Measurements from ENCODE around the gene SDC1.
A peak's percentile ranks its signal among the peaks of the same experiment; 100 is the strongest.

SDC1 gene

GRCh38 chr2:20192781-20193180 lies 32.1 kb downstream of the SDC1 start:
- no peak overlapping the region for H3K4me3 Mint-ChIP-seq
- H3K4me1 Mint-ChIP-seq (ENCODE audit: low read depth): peaks cover 24% of the 10 kb centered on the region
- no peak overlapping the region for H3K27ac Mint-ChIP-seq
- intact Hi-C loops (cut with micrococcal nuclease): no loop called here
- no peaks in the 10 kb centered on the region for H3K9me3 Mint-ChIP-seq
- no peaks in the 10 kb centered on the region for H3K36me3 Mint-ChIP-seq (ENCODE audit: low read depth)
- H3K27me3 Mint-ChIP-seq: peaks cover 2% of the 10 kb centered on the region

GRCh38 chr2:20191714-20192569 lies 33.0 kb downstream of the SDC1 start:
- Mint-ChIP-seq H3K9me3 (no peaks in the 10 kb centered on the region), H3K27ac (no peak overlapping the region), H3K27me3 (peaks cover 2% of the 10 kb centered on the region), H3K36me3 (ENCODE audit: low read depth) (no peaks in the 10 kb centered on the region), H3K4me3 (no peak overlapping the region), H3K4me1 (ENCODE audit: low read depth) (peaks cover 32% of the 10 kb centered on the region)
- intact Hi-C loops (cut with micrococcal nuclease): no loop called here

- no peak overlapping the region for H3K4me3 Mint-ChIP-seq
- intact Hi-C loops (cut with micrococcal nuclease): no loop called here
These were observed 33.8 kb downstream of the SDC1 start for GRCh38 chr2:20190876-20191713.

GRCh38 chr2:20190170-20190569 lies 34.8 kb downstream of the SDC1 start:
- Mint-ChIP-seq H3K4me1 (ENCODE audit: low read depth) (peaks cover 50% of the 10 kb centered on the region), H3K4me3 (no peak overlapping the region), H3K27me3 (peaks cover 2% of the 10 kb centered on the region), H3K27ac (peak overlapping the region; percentile 63), H3K36me3 (ENCODE audit: low read depth) (no peaks in the 10 kb centered on the region), H3K9me3 (no peaks in the 10 kb centered on the region)
- intact Hi-C loops (cut with micrococcal nuclease): no loop called here

More at GRCh38 chr2:20190876-20191713, 33.8 kb downstream of the SDC1 start:
- H3K4me1 Mint-ChIP-seq (ENCODE audit: low read depth): peaks cover 41% of the 10 kb centered on the region
- H3K27me3 Mint-ChIP-seq: peaks cover 2% of the 10 kb centered on the region
- H3K36me3 Mint-ChIP-seq (ENCODE audit: low read depth): no peaks in the 10 kb centered on the region
- no peak overlapping the region for H3K27ac Mint-ChIP-seq
- H3K9me3 Mint-ChIP-seq: no peaks in the 10 kb centered on the region

- intact Hi-C loops (cut with micrococcal nuclease): no loop called here
- H3K9me3 Mint-ChIP-seq: no peaks in the 10 kb centered on the region
- no peaks in the 10 kb centered on the region for H3K36me3 Mint-ChIP-seq (ENCODE audit: low read depth)
- H3K4me1 Mint-ChIP-seq (ENCODE audit: low read depth): peaks cover 52% of the 10 kb centered on the region
- H3K27ac Mint-ChIP-seq: peak overlapping the region; percentile 63
- H3K4me3 Mint-ChIP-seq: no peak overlapping the region
- peaks cover under 1% of the 10 kb centered on the region for H3K27me3 Mint-ChIP-seq
These were observed 35.5 kb downstream of the SDC1 start for GRCh38 chr2:20189299-20189931.

- Mint-ChIP-seq H3K4me3 (no peak overlapping the region), H3K36me3 (ENCODE audit: low read depth) (no peaks in the 10 kb centered on the region), H3K4me1 (ENCODE audit: low read depth) (peaks cover 56% of the 10 kb centered on the region), H3K27ac (peak overlapping the region; percentile 63), H3K27me3 (peaks cover 3% of the 10 kb centered on the region), H3K9me3 (no peaks in the 10 kb centered on the region)
- intact Hi-C loops (cut with micrococcal nuclease): no loop called here
These were observed 36.1 kb downstream of the SDC1 start for GRCh38 chr2:20188851-20189250.

GRCh38 chr2:20188201-20188600 lies 36.7 kb downstream of the SDC1 start:
- Mint-ChIP-seq H3K4me1 (ENCODE audit: low read depth) (peaks cover 56% of the 10 kb centered on the region), H3K36me3 (ENCODE audit: low read depth) (no peaks in the 10 kb centered on the region), H3K9me3 (no peaks in the 10 kb centered on the region), H3K27me3 (peaks cover 3% of the 10 kb centered on the region), H3K4me3 (no peak overlapping the region), H3K27ac (no peak overlapping the region)
- intact Hi-C loops (cut with micrococcal nuclease): no loop called here

- no peak overlapping the region for H3K4me3 Mint-ChIP-seq
- intact Hi-C loops (cut with micrococcal nuclease): no loop called here
- no peaks in the 10 kb centered on the region for H3K9me3 Mint-ChIP-seq
- H3K27me3 Mint-ChIP-seq: peaks cover 6% of the 10 kb centered on the region
- H3K27ac Mint-ChIP-seq: peak overlapping the region; percentile 92
- peaks cover 56% of the 10 kb centered on the region for H3K4me1 Mint-ChIP-seq (ENCODE audit: low read depth)
- no peaks in the 10 kb centered on the region for H3K36me3 Mint-ChIP-seq (ENCODE audit: low read depth)
These were observed 37.6 kb downstream of the SDC1 start for GRCh38 chr2:20187331-20187730.

- H3K9me3 Mint-ChIP-seq: no peaks in the 10 kb centered on the region
- intact Hi-C loops (cut with micrococcal nuclease): no loop called here
- no peak overlapping the region for H3K4me3 Mint-ChIP-seq
- H3K36me3 Mint-ChIP-seq (ENCODE audit: low read depth): no peaks in the 10 kb centered on the region
- peak overlapping the region; percentile 92 for H3K27ac Mint-ChIP-seq
- peaks cover 7% of the 10 kb centered on the region for H3K27me3 Mint-ChIP-seq
- H3K4me1 Mint-ChIP-seq (ENCODE audit: low read depth): peaks cover 56% of the 10 kb centered on the region
These were observed 38.1 kb downstream of the SDC1 start for GRCh38 chr2:20186855-20187187.

- Mint-ChIP-seq H3K36me3 (ENCODE audit: low read depth) (no peaks in the 10 kb centered on the region), H3K4me3 (peak overlapping the region; percentile 63), H3K9me3 (no peaks in the 10 kb centered on the region), H3K4me1 (ENCODE audit: low read depth) (peaks cover 56% of the 10 kb centered on the region), H3K27me3 (peaks cover 8% of the 10 kb centered on the region), H3K27ac (peak overlapping the region; percentile 92)
- intact Hi-C loops (cut with micrococcal nuclease): no loop called here
These were observed 38.7 kb downstream of the SDC1 start for GRCh38 chr2:20186078-20186854.

- H3K27me3 Mint-ChIP-seq: peaks cover 8% of the 10 kb centered on the region
- H3K4me1 Mint-ChIP-seq (ENCODE audit: low read depth): peaks cover 56% of the 10 kb centered on the region
- intact Hi-C loops (cut with micrococcal nuclease): no loop called here
- H3K27ac Mint-ChIP-seq: peak overlapping the region; percentile 92
- peak overlapping the region; percentile 63 for H3K4me3 Mint-ChIP-seq
- no peaks in the 10 kb centered on the region for H3K9me3 Mint-ChIP-seq
- H3K36me3 Mint-ChIP-seq (ENCODE audit: low read depth): no peaks in the 10 kb centered on the region
These were observed 39.5 kb downstream of the SDC1 start for GRCh38 chr2:20185176-20186022.

GRCh38 chr2:20184067-20184938 lies 40.6 kb downstream of the SDC1 start:
- intact Hi-C loops (cut with micrococcal nuclease): no loop called here
- H3K27me3 Mint-ChIP-seq: peaks cover 8% of the 10 kb centered on the region
- no peaks in the 10 kb centered on the region for H3K36me3 Mint-ChIP-seq (ENCODE audit: low read depth)
- peak overlapping the region; percentile 92 for H3K27ac Mint-ChIP-seq
- peaks cover 51% of the 10 kb centered on the region for H3K4me1 Mint-ChIP-seq (ENCODE audit: low read depth)
- no peaks in the 10 kb centered on the region for H3K9me3 Mint-ChIP-seq
- peak overlapping the region; percentile 26 for H3K4me3 Mint-ChIP-seq

Measured in dendritic cell treated with granulocyte-macrophage colony-stimulating factor and Interleukin-4, amounts not matched to agents 40 ng/mL and 50 ng/mL, for 4 days (primary cell).